Measurements from ENCODE around the gene KIF21A.

Gene KIF21A

GRCh38 chr12:39327510-39327909 lies 115.4 kb downstream of the KIF21A start:
- no peak overlapping the region for H3K27ac ChIP-seq (replicated peaks)
- no peak for TF ChIP-seq POLR2AphosphoS5 (IDR thresholded peaks at IDR 0.05; ENCODE audit: low read depth)
- TF ChIP-seq GABPA (IDR thresholded peaks at IDR 0.05; ENCODE audit: low read depth): no peak
- no peak for TF ChIP-seq REST (IDR thresholded peaks at IDR 0.05; ENCODE audit: insufficient replicate concordance, low read depth)
- TF ChIP-seq CTCF (IDR thresholded peaks at IDR 0.05; ENCODE audit: insufficient read depth, low read length): no peak
- no peak for TF ChIP-seq SPI1 (IDR thresholded peaks at IDR 0.05; ENCODE audit: borderline replicate concordance, low read depth)
- no peaks in the 10 kb centered on the region for H3K27me3 ChIP-seq (ENCODE audit: insufficient read depth, poor library complexity, severe bottlenecking)
- no peak for DNase-seq (ENCODE audit: low read depth in 1 of 2, low spot score in 1 of 2)
- H3K4me3 ChIP-seq (replicated peaks; ENCODE audit: insufficient read depth, low read length): no peak overlapping the region

GRCh38 chr12:39319180-39319579 lies 123.7 kb downstream of the KIF21A start:
- H3K4me3 ChIP-seq (replicated peaks; ENCODE audit: insufficient read depth, low read length): no peak overlapping the region
- no peaks in the 10 kb centered on the region for H3K27me3 ChIP-seq (ENCODE audit: insufficient read depth, poor library complexity, severe bottlenecking)
- H3K27ac ChIP-seq (replicated peaks): no peak overlapping the region
- DNase-seq (ENCODE audit: low read depth in 1 of 2, low spot score in 1 of 2): no peak
- no peak for TF ChIP-seq GABPA (IDR thresholded peaks at IDR 0.05; ENCODE audit: low read depth)
- no peak for TF ChIP-seq POLR2AphosphoS5 (IDR thresholded peaks at IDR 0.05; ENCODE audit: low read depth)
- no peak for TF ChIP-seq REST (IDR thresholded peaks at IDR 0.05; ENCODE audit: insufficient replicate concordance, low read depth)
- no peak for TF ChIP-seq CTCF (IDR thresholded peaks at IDR 0.05; ENCODE audit: insufficient read depth, low read length)
- TF ChIP-seq SPI1 (IDR thresholded peaks at IDR 0.05; ENCODE audit: borderline replicate concordance, low read depth): no peak

- Histone ChIP-seq H3K27me3 (ENCODE audit: insufficient read depth, poor library complexity, severe bottlenecking) (no peaks in the 10 kb centered on the region), H3K27ac (replicated peaks) (no peak overlapping the region), H3K4me3 (replicated peaks; ENCODE audit: insufficient read depth, low read length) (no peak overlapping the region)
- no peak for DNase-seq (ENCODE audit: low read depth in 1 of 2, low spot score in 1 of 2)
- TF ChIP-seq CTCF (IDR thresholded peaks at IDR 0.05; ENCODE audit: insufficient read depth, low read length) (no peak), GABPA (IDR thresholded peaks at IDR 0.05; ENCODE audit: low read depth) (no peak), REST (IDR thresholded peaks at IDR 0.05; ENCODE audit: insufficient replicate concordance, low read depth) (no peak), SPI1 (IDR thresholded peaks at IDR 0.05; ENCODE audit: borderline replicate concordance, low read depth) (no peak), POLR2AphosphoS5 (IDR thresholded peaks at IDR 0.05; ENCODE audit: low read depth) (no peak)
Measured at GRCh38 chr12:39314547-39314946, 128.4 kb downstream of the KIF21A start.
